Neuronal stem cell (in vitro differentiated cells): ENCODE measurements around the gene PPFIBP1.

ENCODE experiments used
- DNase-seq: peaks from one replicate; pipeline ENCODE4 v3.0.0-alpha.2; 2013; ENCODE audit warnings: low spot score
- H2AFZ ChIP-seq: one replicate; pipeline ENCODE4 v1.6.1; 2013; ENCODE audit warnings: mild to moderate bottlenecking, low read length, inconsistent platforms
- H2AK5ac ChIP-seq: 2 replicates; pipeline ENCODE4 v1.6.1; 2013; ENCODE audit warnings: low read depth, mild to moderate bottlenecking, inconsistent platforms, low read length, moderate library complexity, mixed read lengths
- H2BK120ac ChIP-seq: 2 replicates; pipeline ENCODE4 v1.6.1; 2013; ENCODE audit warnings: low read depth, mild to moderate bottlenecking, inconsistent platforms, low read length, moderate library complexity, mixed read lengths
- H2BK12ac ChIP-seq: one replicate; pipeline ENCODE4 v1.6.1; 2013; ENCODE audit warnings: low read length, inconsistent platforms
- H2BK15ac ChIP-seq: 2 replicates; pipeline ENCODE4 v1.6.1; 2013; ENCODE audit warnings: mild to moderate bottlenecking, low read length, inconsistent platforms, mixed read lengths
- H2BK5ac ChIP-seq: one replicate; pipeline ENCODE4 v1.6.1; 2013; ENCODE audit warnings: inconsistent platforms, mild to moderate bottlenecking, low read length, moderate library complexity
- H3K14ac ChIP-seq: one replicate; pipeline ENCODE4 v1.6.1; 2013; ENCODE audit warnings: low read length, inconsistent platforms
- H3K18ac ChIP-seq: 2 replicates; pipeline ENCODE4 v1.6.1; 2013; ENCODE audit warnings: low read length, inconsistent platforms
- H3K23ac ChIP-seq: 2 replicates; pipeline ENCODE4 v1.6.1; 2013; ENCODE audit warnings: low read depth, mild to moderate bottlenecking, mixed read lengths, low read length, inconsistent platforms; ENCODE audit not compliant: poor library complexity
- H3K27ac ChIP-seq: replicated peaks from 3 replicates; pipeline ENCODE4 v1.5.1; 2013; ENCODE audit warnings: low read length, inconsistent platforms
- H3K27me3 ChIP-seq, 3 experiments: 2 replicates each; pipeline ENCODE4 v1.6.1; 2013; ENCODE audit warnings: low read length in 3 of 3, mild to moderate bottlenecking in 2 of 3, inconsistent platforms in 1 of 3, low read depth in 1 of 3, mixed read lengths in 1 of 3, moderate library complexity in 1 of 3; ENCODE audit not compliant: control insufficient read depth in 3 of 3, insufficient read depth in 3 of 3
- H3K36me3 ChIP-seq, 2 donors: replicated peaks in 1 of 2; 2 replicates each; pipeline ENCODE4 v1.6.1; 2013; ENCODE audit warnings: low read length in 2 of 2; ENCODE audit not compliant: control insufficient read depth in 2 of 2, insufficient read depth in 2 of 2
- H3K4ac ChIP-seq: 2 replicates; pipeline ENCODE4 v1.6.1; 2013; ENCODE audit warnings: inconsistent platforms, mild to moderate bottlenecking, low read length, moderate library complexity
- H3K4me1 ChIP-seq, 2 donors: 1 replicate in 1 of 2; 2 replicates in 1 of 2; pipeline ENCODE4 v1.6.1; 2013; ENCODE audit warnings: low read length in 2 of 2, low read depth in 1 of 2; ENCODE audit not compliant: control insufficient read depth in 2 of 2, insufficient read depth in 1 of 2
- H3K4me2 ChIP-seq: one replicate; pipeline ENCODE4 v1.6.1; 2013; ENCODE audit warnings: mild to moderate bottlenecking, low read length, inconsistent platforms; ENCODE audit not compliant: insufficient read depth, poor library complexity, severe bottlenecking
- H3K4me3 ChIP-seq, 2 donors: 2 replicates each; pipeline ENCODE4 v1.5.1; 2013; ENCODE audit warnings: low read length in 2 of 2, mild to moderate bottlenecking in 2 of 2, inconsistent platforms in 1 of 2, moderate library complexity in 1 of 2
- H3K79me1 ChIP-seq: one replicate; pipeline ENCODE4 v1.6.1; 2013; ENCODE audit warnings: low read depth, mild to moderate bottlenecking, inconsistent platforms, low read length, moderate library complexity
- H3K9ac ChIP-seq: one replicate; pipeline ENCODE4 v1.6.1; 2013; ENCODE audit warnings: mild to moderate bottlenecking, low read depth, low read length, inconsistent platforms; ENCODE audit not compliant: poor library complexity
- H3K9me3 ChIP-seq, 2 donors: replicated peaks in 1 of 2; 2 replicates each; pipeline versions ENCODE3 to v1.6.1; 2013; ENCODE audit warnings: low read length in 2 of 2, mild to moderate bottlenecking in 2 of 2, inconsistent platforms in 1 of 2, low read depth in 1 of 2, mixed read lengths in 1 of 2, moderate library complexity in 1 of 2; ENCODE audit not compliant: control insufficient read depth in 2 of 2, insufficient read depth in 1 of 2
- H4K8ac ChIP-seq: one replicate; pipeline ENCODE4 v1.6.1; 2013; ENCODE audit warnings: low read depth, mild to moderate bottlenecking, inconsistent platforms, low read length, moderate library complexity
- H4K91ac ChIP-seq: one replicate; pipeline ENCODE4 v1.6.1; 2013; ENCODE audit warnings: low read length, low read depth, mild to moderate bottlenecking, inconsistent platforms; ENCODE audit not compliant: poor library complexity
- WGBS, 2 donors: extraction: QIAGEN DNeasy Blood & Tissue Kit; methylation state at CpG; one replicate each; pipeline ENCODE4 v1.1.7; 2013; ENCODE audit warnings: missing lambda C conversion rate in 2 of 2, mixed read lengths in 1 of 2; ENCODE audit not compliant: insufficient read length in 2 of 2, insufficient replicate concordance in 1 of 2; ENCODE audit errors: extremely low coverage in 2 of 2; 5-methylcytosine and 5-hydroxymethylcytosine counted together

Gene PPFIBP1

GRCh38 chr12:27606986-27607385, 83.0 kb downstream of the PPFIBP1 start:
- Histone ChIP-seq H3K4me2 (no peak overlapping the region), H2BK12ac (no peak overlapping the region), H2BK120ac (no peak overlapping the region), H2BK5ac (no peak overlapping the region), H2AFZ (no peak overlapping the region), H3K27me3 (no peaks in the 10 kb centered on the region), H3K4me1 (peaks cover 0 to 7% of the 10 kb centered on the region in 2 donors), H3K18ac (no peak overlapping the region), H4K8ac (no peak overlapping the region), H3K14ac (no peak overlapping the region), H2BK15ac (no peak overlapping the region), H3K9ac (no peak overlapping the region), H3K27ac (no peak overlapping the region), H3K36me3 (peaks cover 0 to 2% of the 10 kb centered on the region in 2 donors), H2AK5ac (no peak overlapping the region), H3K4me3 (no peak overlapping the region), H3K9me3 (peaks cover 3 to 10% of the 10 kb centered on the region in 2 donors), H3K79me1 (no peaks in the 10 kb centered on the region), H4K91ac (no peak overlapping the region), H3K4ac (no peak overlapping the region), H3K23ac (no peak overlapping the region)
- no peak for DNase-seq
- no CpG with 5 or more reads among the region's 2 CpGs for WGBS, 2 donors

GRCh38 chr12:27607591-27607990, 83.6 kb downstream of the PPFIBP1 start:
- Histone ChIP-seq H2AK5ac (no peak overlapping the region), H3K4me3 (no peak overlapping the region)
- WGBS, 2 donors = no CpG with 5 or more reads among the region's 4 CpGs

DNA sequence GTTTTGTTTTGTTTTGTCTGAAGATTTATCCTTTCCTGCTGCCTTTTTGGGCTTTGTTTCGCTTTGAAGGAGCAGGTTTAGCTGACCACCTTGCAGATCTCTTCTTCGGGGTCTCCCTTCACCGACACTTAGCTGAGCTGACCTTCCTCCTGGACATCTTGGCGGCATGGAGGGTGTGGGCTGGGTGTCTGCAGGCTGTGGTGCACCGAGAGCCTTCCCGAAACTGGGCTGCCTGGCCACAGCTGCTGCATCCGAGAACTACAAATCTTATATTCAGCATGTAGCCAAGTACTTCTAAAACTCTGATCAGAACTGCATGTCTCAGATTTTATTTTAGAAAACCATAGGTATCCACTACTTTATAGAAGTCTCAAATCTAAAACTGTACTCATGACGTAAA, 84.9 kb downstream of the PPFIBP1 start:
- Histone ChIP-seq H2AK5ac (no peak overlapping the region), H3K9me3 (peaks cover 2 to 10% of the 10 kb centered on the region in 2 donors), H3K4me3 (no peak overlapping the region), H3K4me2 (no peak overlapping the region), H2BK120ac (no peak overlapping the region), H3K14ac (no peak overlapping the region), H3K27me3 (no peaks in the 10 kb centered on the region), H3K18ac (peak overlapping the region; percentile 66), H3K79me1 (no peaks in the 10 kb centered on the region), H2AFZ (no peak overlapping the region), H2BK15ac (no peak overlapping the region), H3K4ac (no peak overlapping the region), H3K27ac (no peak overlapping the region), H3K9ac (no peak overlapping the region), H4K91ac (no peak overlapping the region), H3K23ac (no peak overlapping the region), H3K4me1 (peaks cover 0 to 7% of the 10 kb centered on the region in 2 donors), H3K36me3 (no peaks in the 10 kb centered on the region), H2BK12ac (no peak overlapping the region), H4K8ac (no peak overlapping the region), H2BK5ac (no peak overlapping the region)
- WGBS, 2 donors = no CpG with 5 or more reads among the region's 8 CpGs
- no peak for DNase-seq

More at GRCh38 chr12:27607591-27607990, 83.6 kb downstream of the PPFIBP1 start:
- H3K23ac ChIP-seq = no peak overlapping the region
- H3K9me3 ChIP-seq = peaks cover 3 to 10% of the 10 kb centered on the region in 2 donors
- no peaks in the 10 kb centered on the region for H3K79me1 ChIP-seq
- no peak overlapping the region for H3K27ac ChIP-seq
- no peak overlapping the region for H2BK5ac ChIP-seq
- H3K27me3 ChIP-seq = no peaks in the 10 kb centered on the region
- no peak overlapping the region for H3K14ac ChIP-seq
- H4K91ac ChIP-seq = no peak overlapping the region
- no peak overlapping the region for H2BK15ac ChIP-seq
- H3K18ac ChIP-seq = no peak overlapping the region
- peaks cover 0 to 2% of the 10 kb centered on the region in 2 donors for H3K36me3 ChIP-seq
- H3K4me2 ChIP-seq = no peak overlapping the region
- no peak overlapping the region for H2BK120ac ChIP-seq
- H2AFZ ChIP-seq = no peak overlapping the region
- H3K9ac ChIP-seq = no peak overlapping the region
- H3K4ac ChIP-seq = no peak overlapping the region
- no peak overlapping the region for H4K8ac ChIP-seq
- H3K4me1 ChIP-seq = peaks cover 0 to 7% of the 10 kb centered on the region in 2 donors
- no peak overlapping the region for H2BK12ac ChIP-seq
- DNase-seq = no peak

DNA sequence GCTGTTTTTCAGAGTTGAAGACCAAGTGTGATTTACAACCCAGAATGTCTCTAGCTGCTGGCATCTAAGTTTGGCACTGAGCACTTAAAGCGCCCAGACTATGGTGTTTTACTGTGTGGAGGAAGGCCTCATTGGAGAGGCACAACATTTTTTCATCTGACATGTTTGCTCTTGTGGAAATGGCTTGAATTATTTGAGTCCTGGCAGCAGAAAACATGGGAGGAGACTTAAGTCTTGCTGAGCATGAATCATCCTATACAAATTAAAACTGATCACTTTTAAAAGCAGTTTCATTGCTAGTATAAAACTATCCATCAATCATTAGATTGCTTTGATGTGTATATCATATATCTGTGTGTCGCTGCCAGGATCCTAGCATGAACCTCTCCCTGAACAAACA, 86.4 kb downstream of the PPFIBP1 start:
- Histone ChIP-seq H2AK5ac (no peak overlapping the region), H2BK15ac (no peak overlapping the region), H3K27ac (no peak overlapping the region)

More for the DNA sequence above, 86.4 kb downstream of the PPFIBP1 start:
- H3K18ac ChIP-seq = no peak overlapping the region
- no peak overlapping the region for H2AFZ ChIP-seq
- no peak overlapping the region for H3K14ac ChIP-seq
- no peak for DNase-seq
- no peaks in the 10 kb centered on the region for H3K79me1 ChIP-seq
- no peaks in the 10 kb centered on the region for H3K27me3 ChIP-seq
- no peaks in the 10 kb centered on the region for H3K36me3 ChIP-seq
- no peak overlapping the region for H3K9ac ChIP-seq
- H3K4ac ChIP-seq = no peak overlapping the region
- H3K4me3 ChIP-seq = no peak overlapping the region
- H3K23ac ChIP-seq = no peak overlapping the region
- no CpG with 5 or more reads among the region's 2 CpGs for WGBS, 2 donors
- no peak overlapping the region for H3K4me2 ChIP-seq
- H3K9me3 ChIP-seq = no peaks in the 10 kb centered on the region
- H3K4me1 ChIP-seq = peaks cover 0 to 12% of the 10 kb centered on the region in 2 donors
- H2BK120ac ChIP-seq = no peak overlapping the region
- no peak overlapping the region for H2BK5ac ChIP-seq
- no peak overlapping the region for H4K8ac ChIP-seq
- H2BK12ac ChIP-seq = no peak overlapping the region
- no peak overlapping the region for H4K91ac ChIP-seq
